AG20443 (cell line): ENCODE data around the gene CRIM1.

Experiments
- DNase-seq: peaks from one replicate; pipeline ENCODE4 v3.0.0; 2012; ENCODE audit warnings: low spot score, mixed read lengths

Gene CRIM1

GRCh38 chr2:36371928-36372391, 16.4 kb downstream of the CRIM1 start:
- DNase-seq: peak; percentile 67

GRCh38 chr2:36373149-36373926, 17.8 kb downstream of the CRIM1 start:
- DNase-seq: peak; percentile 48

GRCh38 chr2:36374585-36374984, 19.0 kb downstream of the CRIM1 start:
- no peak for DNase-seq

DNA sequence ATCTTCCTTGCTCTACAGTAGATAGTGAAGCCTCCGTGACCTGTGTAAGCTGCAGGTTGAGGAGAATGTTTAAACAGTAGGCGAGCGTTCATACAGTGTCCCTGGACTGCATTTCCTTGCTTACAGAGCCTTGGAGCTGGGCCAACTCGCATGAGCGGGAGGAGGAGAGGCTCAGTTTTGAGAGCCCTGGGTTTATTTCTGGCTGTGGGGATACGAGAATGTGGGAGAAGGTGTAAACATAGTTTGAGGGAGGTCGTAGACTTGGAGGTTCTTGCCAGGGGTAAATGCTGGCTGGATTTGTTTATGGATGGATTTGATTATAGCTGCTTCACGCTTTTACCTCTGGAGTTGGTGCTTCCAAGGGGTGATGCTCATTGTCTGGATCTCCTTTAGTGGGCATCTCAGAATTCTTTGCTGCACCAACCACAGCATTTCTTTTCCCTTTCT, 20.8 kb downstream of the CRIM1 start:
- peak; percentile 49 for DNase-seq

- DNase-seq: no peak
Measured at GRCh38 chr2:36376992-36377738, 21.6 kb downstream of the CRIM1 start.

GRCh38 chr2:36379710-36380448, 24.3 kb downstream of the CRIM1 start:
- DNase-seq: no peak

DNA sequence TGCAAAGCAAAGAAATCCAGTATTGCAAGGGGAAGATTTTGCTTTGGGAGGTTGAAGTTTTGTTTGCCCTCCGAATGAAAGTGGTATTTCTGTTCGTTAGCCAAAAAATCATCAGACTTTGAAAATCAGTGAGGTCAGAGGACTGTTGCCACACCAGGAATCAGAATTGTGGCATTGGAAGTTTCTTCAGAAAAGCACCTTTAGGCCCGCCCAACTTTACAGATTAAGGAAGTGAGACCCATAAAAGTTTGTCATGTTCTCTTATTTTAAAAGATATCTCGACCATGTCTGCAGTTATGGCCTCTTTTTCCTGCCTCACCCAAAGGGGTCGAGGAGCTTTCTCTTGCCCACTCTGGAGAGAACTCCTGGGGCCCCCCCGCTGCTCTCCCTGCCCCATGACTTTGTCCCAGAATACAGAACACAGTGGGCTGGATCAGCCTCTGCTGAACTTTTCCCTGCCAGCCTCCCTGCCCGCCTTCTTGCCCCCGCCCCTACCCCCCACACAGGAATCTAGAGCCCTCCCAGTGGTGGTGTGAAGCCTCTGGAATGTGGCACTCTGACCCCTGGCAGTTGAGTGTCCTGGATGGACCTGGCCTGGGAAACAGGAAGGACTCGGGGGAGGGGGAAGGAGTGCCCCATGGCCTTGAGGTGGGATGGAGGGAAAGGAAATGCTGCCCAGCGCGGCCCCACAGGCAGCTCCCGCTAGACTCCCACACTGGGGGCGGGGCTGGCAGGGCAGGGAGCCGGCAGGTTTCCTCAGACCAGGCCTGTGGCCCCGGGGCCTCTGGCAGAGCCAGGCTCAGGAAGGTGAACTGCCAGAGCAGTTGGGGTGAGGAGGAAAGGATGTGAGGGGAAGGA, 25.3 kb downstream of the CRIM1 start:
- DNase-seq: peak; percentile 28

DNA sequence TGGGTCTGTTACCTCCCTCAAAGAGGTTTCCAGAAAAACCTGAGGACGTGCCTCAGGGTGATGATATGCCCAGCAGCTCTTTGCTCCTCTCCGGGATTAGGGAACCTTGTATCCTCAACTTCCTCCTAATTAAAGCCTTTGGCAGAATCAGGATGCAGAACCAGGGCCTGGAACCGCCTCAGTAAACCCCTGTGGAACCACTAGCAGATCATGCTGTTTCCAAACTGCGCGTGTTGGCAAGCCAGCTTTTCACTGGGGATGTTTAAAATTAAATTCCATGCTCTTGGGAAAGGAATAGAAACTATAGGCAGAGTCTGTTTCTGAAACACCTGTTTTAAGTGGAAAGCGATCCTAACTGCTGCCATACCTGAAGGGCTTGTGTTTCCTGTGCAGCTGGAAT, 26.4 kb downstream of the CRIM1 start:
- no peak for DNase-seq

DNA sequence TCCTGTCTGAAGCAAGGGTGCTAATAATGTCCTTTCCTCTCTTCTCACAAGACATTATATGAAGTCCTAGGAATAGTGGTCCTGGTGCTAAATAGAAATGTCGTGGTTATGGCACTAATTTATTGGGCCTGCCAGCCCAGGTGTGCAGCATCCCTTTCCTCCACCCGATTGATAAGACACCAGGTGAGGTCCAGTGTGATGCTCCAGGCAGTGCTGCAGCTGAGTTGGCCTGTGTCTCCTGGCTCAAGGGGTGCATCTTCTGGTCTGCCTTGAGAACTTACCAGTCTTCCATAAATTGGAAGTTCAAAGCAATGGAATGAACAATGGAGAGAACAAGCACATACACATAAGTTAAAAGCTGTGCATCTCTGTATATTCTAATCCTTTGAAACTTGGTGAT, 26.9 kb downstream of the CRIM1 start:
- DNase-seq: no peak

DNA sequence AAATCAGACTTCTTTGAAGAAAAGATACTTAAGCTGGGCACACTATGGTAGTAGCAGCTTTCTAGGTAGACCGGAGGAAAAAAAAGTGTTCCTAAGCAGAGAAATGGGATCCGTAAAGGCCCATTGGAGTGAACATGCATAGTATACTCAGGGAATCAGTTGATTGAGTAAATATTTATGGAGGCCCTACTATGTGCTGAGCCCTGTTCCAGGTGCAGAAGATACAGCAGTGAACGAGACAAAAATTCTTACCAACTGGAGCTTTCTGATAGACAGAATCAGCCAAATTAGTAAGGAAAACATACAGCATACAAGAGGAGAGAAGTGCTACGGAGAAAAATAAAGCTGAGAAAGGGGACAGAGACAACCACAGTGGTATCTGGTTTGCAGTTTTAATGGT, 28.1 kb downstream of the CRIM1 start:
- no peak for DNase-seq

DNA sequence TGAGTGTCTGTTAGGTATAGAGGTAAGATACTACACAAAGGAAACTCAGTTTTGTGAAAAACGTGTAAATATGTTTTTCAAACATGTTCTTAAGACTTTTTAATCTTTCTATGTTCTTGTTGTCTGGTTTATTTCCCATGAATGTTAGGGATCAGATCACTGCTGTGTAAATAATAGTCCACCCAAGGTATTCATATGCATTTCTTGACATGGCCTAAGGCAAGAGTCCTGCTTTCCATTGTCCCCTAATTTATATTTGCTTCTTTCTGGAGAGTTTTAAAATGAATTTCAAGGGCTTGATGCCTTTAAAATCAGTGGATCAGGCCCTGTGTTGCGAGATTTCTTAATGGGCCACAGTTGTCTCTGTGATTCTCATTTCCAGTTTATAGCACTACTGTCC, 28.9 kb downstream of the CRIM1 start:
- no peak for DNase-seq

- no peak for DNase-seq
Measured at GRCh38 chr2:36385603-36386002, 30.0 kb downstream of the CRIM1 start.

GRCh38 chr2:36387258-36387916, 31.8 kb downstream of the CRIM1 start:
- DNase-seq: no peak

DNA sequence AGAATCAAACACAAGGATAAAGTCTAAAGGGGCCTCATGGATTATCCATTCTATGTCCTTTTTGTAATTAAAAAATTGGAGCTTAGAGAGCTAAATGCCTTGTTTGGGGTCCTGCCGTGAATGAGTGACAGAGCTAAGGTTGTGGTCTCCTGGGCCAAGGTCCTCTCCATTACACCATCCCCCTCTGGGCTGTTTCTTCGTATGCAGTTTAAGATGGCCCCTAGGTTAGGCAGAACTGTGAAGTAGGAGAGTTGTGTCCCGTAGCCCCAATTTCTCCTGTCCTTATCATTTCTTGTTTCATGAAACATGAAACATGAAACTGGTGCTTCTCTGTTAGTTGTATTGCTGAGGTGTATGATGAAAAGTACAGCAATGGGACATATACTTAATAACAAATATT, 32.9 kb downstream of the CRIM1 start:
- no peak for DNase-seq

GRCh38 chr2:36389091-36389564, 33.5 kb downstream of the CRIM1 start:
- no peak for DNase-seq

- DNase-seq: no peak
Measured at GRCh38 chr2:36389577-36389976, 34.0 kb downstream of the CRIM1 start.

GRCh38 chr2:36392571-36393255, 37.1 kb downstream of the CRIM1 start:
- DNase-seq: no peak

GRCh38 chr2:36393738-36394256, 38.2 kb downstream of the CRIM1 start:
- no peak for DNase-seq

GRCh38 chr2:36394804-36395203, 39.2 kb downstream of the CRIM1 start:
- no peak for DNase-seq

DNA sequence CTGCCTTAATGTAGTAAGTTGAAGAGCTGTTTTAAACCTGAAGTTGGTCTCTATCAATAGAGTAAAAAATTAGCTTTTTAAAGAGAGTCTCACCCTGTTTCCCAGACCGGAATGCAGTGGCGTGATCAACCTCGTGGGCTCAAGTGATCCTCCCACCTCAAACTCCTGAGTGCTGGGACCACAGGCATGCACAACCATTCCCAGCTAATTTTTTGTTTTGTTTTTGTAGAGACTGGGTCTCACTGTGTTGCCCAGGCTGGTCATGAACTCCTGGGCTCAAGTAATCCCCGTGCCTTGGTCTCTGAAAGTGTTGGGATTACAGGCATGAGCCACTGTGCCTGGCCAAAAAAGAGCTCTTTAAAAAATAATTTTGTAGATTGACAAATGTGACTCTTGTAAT, 40.3 kb downstream of the CRIM1 start:
- DNase-seq: no peak
